Neural cell (in vitro differentiated cells): ENCODE measurements around the gene GLRB. TPM values are rescaled to one million over a fixed set of nuclear protein-coding genes. Genes with fewer than 3 reads are reported as not detected.

Experiments used
- H2AFZ ChIP-seq: fragments of 200-600, 300-800 bp; sonication (generic), shearing (Covaris generic); 2 replicates; pipeline ENCODE4 v1.6.0; 2014; ENCODE audit warnings: low read depth, mild to moderate bottlenecking, antibody characterized with exemption, low read length, moderate library complexity
- H3F3A ChIP-seq: fragments of 200-600 bp; shearing (Covaris generic); 2 replicates; pipeline ENCODE4 v1.6.1; 2016; ENCODE audit warnings: mild to moderate bottlenecking, moderate library complexity, mixed read lengths, antibody characterized with exemption, low read length; ENCODE audit not compliant: insufficient read depth, poor library complexity, severe bottlenecking
- H3K27ac ChIP-seq: fragments of 200-600, 300-800 bp; sonication (generic), shearing (Covaris generic); 2 replicates; pipeline ENCODE4 v1.5.1; 2014; ENCODE audit warnings: mild to moderate bottlenecking, low read length, moderate library complexity
- H3K27me3 ChIP-seq: fragments of 300-800, 200-600 bp; sonication (generic), shearing (Covaris generic); 2 replicates; pipeline ENCODE4 v1.6.0; 2014; ENCODE audit warnings: mild to moderate bottlenecking, low read depth, low read length, moderate library complexity; ENCODE audit not compliant: insufficient read depth
- H3K36me3 ChIP-seq: fragments of 300-800, 200-600 bp; sonication (generic), shearing (Covaris generic); 2 replicates; pipeline ENCODE4 v1.5.1; 2014; ENCODE audit warnings: mild to moderate bottlenecking, antibody characterized with exemption, low read length, moderate library complexity; ENCODE audit not compliant: insufficient read depth
- H3K4me2 ChIP-seq: fragments of 300-800, 200-600 bp; sonication (generic), shearing (Covaris generic); 2 replicates; pipeline ENCODE4 v1.6.0; 2014; ENCODE audit warnings: mild to moderate bottlenecking, low read length
- H3K4me3 ChIP-seq: fragments of 300-800, 200-600 bp; sonication (generic), shearing (Covaris generic); 2 replicates; pipeline ENCODE4 v1.5.1; 2014; ENCODE audit warnings: mild to moderate bottlenecking, low read length, moderate library complexity
- H3K79me2 ChIP-seq: fragments of 200-600 bp; shearing (Covaris generic); replicated peaks from 2 replicates; pipeline ENCODE4 v1.6.0; 2014; ENCODE audit warnings: mild to moderate bottlenecking, low read length, moderate library complexity; ENCODE audit not compliant: insufficient read depth
- H3K9ac ChIP-seq: fragments of 300-800, 200-600 bp; sonication (generic), shearing (Covaris generic); 2 replicates; pipeline ENCODE4 v1.6.1; 2016; ENCODE audit warnings: mild to moderate bottlenecking, low read length, mixed read lengths
- H3K9me2 ChIP-seq: fragments of 200-600 bp; shearing (Covaris generic); 2 replicates; pipeline ENCODE4 v1.6.1; 2016; ENCODE audit warnings: mild to moderate bottlenecking, low read length, mixed read lengths; ENCODE audit not compliant: insufficient read depth
- H3K9me3 ChIP-seq: fragments of 200-600, 300-800 bp; sonication (generic), shearing (Covaris generic); 2 replicates; pipeline ENCODE4 v1.6.1; 2016; ENCODE audit warnings: mild to moderate bottlenecking, mixed run types, low read length, moderate library complexity, mixed read lengths
- H4K20me1 ChIP-seq: fragments of 200-600 bp; shearing (Covaris generic); 2 replicates; pipeline ENCODE4 v1.6.1; 2016; ENCODE audit warnings: mild to moderate bottlenecking, mixed run types; ENCODE audit not compliant: insufficient read depth
- CTCF ChIP-seq: fragments of 450-650 bp; IDR thresholded peaks from 2 replicates; pipeline ENCODE4 v1.5.1; 2014; ENCODE audit warnings: antibody characterized with exemption, mild to moderate bottlenecking, moderate library complexity; ENCODE audit not compliant: poor library complexity, severe bottlenecking
- EP300 ChIP-seq: fragments of 450-650 bp; conservative IDR thresholded peaks from 2 replicates; pipeline ENCODE4 v1.6.1; 2014; ENCODE audit warnings: antibody characterized with exemption, mild to moderate bottlenecking, moderate library complexity; ENCODE audit not compliant: poor library complexity, severe bottlenecking
- EZH2 ChIP-seq: fragments of 200-600, 300-800 bp; shearing (Covaris generic), sonication (generic); IDR thresholded peaks from 2 replicates; pipeline ENCODE4 v1.6.1; 2014; ENCODE audit warnings: antibody characterized with exemption, low read length, borderline replicate concordance, mild to moderate bottlenecking; ENCODE audit not compliant: insufficient read depth, poor library complexity, severe bottlenecking
- MXI1 ChIP-seq: fragments of 450-650 bp; conservative IDR thresholded peaks from 2 replicates; pipeline ENCODE4 v1.6.1; 2014; ENCODE audit warnings: antibody characterized with exemption, mild to moderate bottlenecking; ENCODE audit not compliant: poor library complexity, severe bottlenecking
- POLR2AphosphoS5 ChIP-seq: IDR thresholded peaks from 2 replicates; pipeline ENCODE4 v1.6.1; 2012
- RAD21 ChIP-seq: fragments of 450-650 bp; conservative IDR thresholded peaks from 2 replicates; pipeline ENCODE4 v1.6.1; 2014; ENCODE audit warnings: antibody characterized with exemption, mild to moderate bottlenecking, moderate library complexity
- SMC3 ChIP-seq: fragments of 450-650 bp; conservative IDR thresholded peaks from 2 replicates; pipeline ENCODE4 v1.6.1; 2014; ENCODE audit warnings: antibody characterized with exemption, mild to moderate bottlenecking, moderate library complexity; ENCODE audit not compliant: poor library complexity
- TAF1 ChIP-seq: IDR thresholded peaks from 2 replicates; pipeline ENCODE4 v1.6.1; 2012; ENCODE audit warnings: low read depth
- polyA plus RNA-seq: library from polyadenylated mRNA; depleted of rRNA; stranded (reverse); fragments of >200 nt; gene quantifications from 2 replicates; pipeline ENCODE4 v1.2.3, GENCODE V29; 2014
- TF ChIP-seq, protein P1 (sequence below): IDR thresholded peaks from 2 replicates; pipeline ENCODE4 v1.6.1; 2012; ENCODE audit warnings: borderline replicate concordance

GLRB gene
- polyA plus RNA-seq, 1 donor from 2014 or later = 24.9 TPM

DNA sequence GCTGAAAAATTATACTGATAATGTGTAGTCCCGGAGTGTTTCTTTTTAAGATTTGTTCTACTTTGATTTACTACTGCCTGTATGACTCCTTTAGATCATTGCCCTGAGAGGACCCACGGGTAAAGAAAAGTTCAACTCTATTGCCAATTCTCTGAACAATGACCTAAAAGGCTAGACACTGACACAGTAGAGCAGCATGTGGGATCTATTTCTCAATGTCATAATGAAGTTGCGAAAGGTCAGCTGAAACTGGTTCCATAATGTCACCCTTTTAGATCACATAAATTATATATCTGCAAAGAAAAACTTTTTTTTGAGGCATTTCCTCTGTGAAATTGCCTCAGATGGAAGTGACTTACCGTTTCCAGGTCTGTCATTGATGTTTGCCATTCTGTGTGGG lies 67.4 kb downstream of the GLRB start:
- H4K20me1 ChIP-seq = no peaks in the 10 kb centered on the region
- H3K4me3 ChIP-seq = no peak overlapping the region
- H3K9me3 ChIP-seq = no peaks in the 10 kb centered on the region
- no peak for TF ChIP-seq SMC3
- no peak for TF ChIP-seq RAD21
- TF ChIP-seq EP300 = no peak
- TF ChIP-seq MXI1 = no peak
- no peak for TF ChIP-seq POLR2AphosphoS5
- TF ChIP-seq EZH2 = no peak
- TF ChIP-seq CTCF = no peak
- TF ChIP-seq TAF1 = no peak
- TF ChIP-seq, protein P1, sequence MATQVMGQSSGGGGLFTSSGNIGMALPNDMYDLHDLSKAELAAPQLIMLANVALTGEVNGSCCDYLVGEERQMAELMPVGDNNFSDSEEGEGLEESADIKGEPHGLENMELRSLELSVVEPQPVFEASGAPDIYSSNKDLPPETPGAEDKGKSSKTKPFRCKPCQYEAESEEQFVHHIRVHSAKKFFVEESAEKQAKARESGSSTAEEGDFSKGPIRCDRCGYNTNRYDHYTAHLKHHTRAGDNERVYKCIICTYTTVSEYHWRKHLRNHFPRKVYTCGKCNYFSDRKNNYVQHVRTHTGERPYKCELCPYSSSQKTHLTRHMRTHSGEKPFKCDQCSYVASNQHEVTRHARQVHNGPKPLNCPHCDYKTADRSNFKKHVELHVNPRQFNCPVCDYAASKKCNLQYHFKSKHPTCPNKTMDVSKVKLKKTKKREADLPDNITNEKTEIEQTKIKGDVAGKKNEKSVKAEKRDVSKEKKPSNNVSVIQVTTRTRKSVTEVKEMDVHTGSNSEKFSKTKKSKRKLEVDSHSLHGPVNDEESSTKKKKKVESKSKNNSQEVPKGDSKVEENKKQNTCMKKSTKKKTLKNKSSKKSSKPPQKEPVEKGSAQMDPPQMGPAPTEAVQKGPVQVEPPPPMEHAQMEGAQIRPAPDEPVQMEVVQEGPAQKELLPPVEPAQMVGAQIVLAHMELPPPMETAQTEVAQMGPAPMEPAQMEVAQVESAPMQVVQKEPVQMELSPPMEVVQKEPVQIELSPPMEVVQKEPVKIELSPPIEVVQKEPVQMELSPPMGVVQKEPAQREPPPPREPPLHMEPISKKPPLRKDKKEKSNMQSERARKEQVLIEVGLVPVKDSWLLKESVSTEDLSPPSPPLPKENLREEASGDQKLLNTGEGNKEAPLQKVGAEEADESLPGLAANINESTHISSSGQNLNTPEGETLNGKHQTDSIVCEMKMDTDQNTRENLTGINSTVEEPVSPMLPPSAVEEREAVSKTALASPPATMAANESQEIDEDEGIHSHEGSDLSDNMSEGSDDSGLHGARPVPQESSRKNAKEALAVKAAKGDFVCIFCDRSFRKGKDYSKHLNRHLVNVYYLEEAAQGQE = no peak
- H3K79me2 ChIP-seq = no peaks in the 10 kb centered on the region
- no peak overlapping the region for H3K4me2 ChIP-seq
- no peak overlapping the region for H2AFZ ChIP-seq
- no peaks in the 10 kb centered on the region for H3F3A ChIP-seq
- no peak overlapping the region for H3K27ac ChIP-seq
- no peaks in the 10 kb centered on the region for H3K27me3 ChIP-seq
- H3K36me3 ChIP-seq = no peaks in the 10 kb centered on the region
- no peaks in the 10 kb centered on the region for H3K9me2 ChIP-seq
- no peak overlapping the region for H3K9ac ChIP-seq

DNA sequence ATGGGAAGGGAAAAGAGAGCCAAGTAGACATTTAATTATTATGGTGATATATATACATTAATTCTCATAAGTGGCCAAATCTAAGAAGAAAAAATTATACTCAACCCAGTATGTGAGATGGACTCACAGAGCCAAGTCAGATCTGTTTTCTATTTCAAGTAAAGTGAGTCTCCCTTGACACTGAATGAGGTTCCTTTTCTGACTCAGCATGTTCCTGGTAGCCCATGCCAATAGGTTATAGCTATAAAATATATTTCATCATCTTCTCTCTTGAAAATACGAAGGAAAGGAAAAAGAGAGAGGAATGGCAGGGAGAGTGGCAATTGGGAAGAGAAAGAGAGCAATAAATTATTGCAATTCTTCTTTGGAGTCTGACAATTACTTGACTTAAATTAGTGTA lies 75.8 kb downstream of the GLRB start:
- no peaks in the 10 kb centered on the region for H3K79me2 ChIP-seq
- no peak for TF ChIP-seq RAD21
- TF ChIP-seq EP300 = no peak
- TF ChIP-seq, protein P1 = no peak
- H2AFZ ChIP-seq = no peak overlapping the region
- H3K9me2 ChIP-seq = no peaks in the 10 kb centered on the region
- no peaks in the 10 kb centered on the region for H4K20me1 ChIP-seq
- H3K4me3 ChIP-seq = no peak overlapping the region
- H3K4me2 ChIP-seq = no peak overlapping the region
- H3K9ac ChIP-seq = no peak overlapping the region
- H3K27me3 ChIP-seq = no peaks in the 10 kb centered on the region
- H3K36me3 ChIP-seq = peaks cover 9% of the 10 kb centered on the region
- no peaks in the 10 kb centered on the region for H3K9me3 ChIP-seq
- no peak overlapping the region for H3K27ac ChIP-seq
- no peaks in the 10 kb centered on the region for H3F3A ChIP-seq
